HEK293 (cell line): ENCODE measurements around the gene DYNLT4.

Source experiments
- CTCF ChIA-PET: fragments of 350-600 bp; formaldehyde crosslinking; extraction: SDS; loops from one replicate; lab custom pipeline; 2021; ENCODE audit warnings: antibody characterized with exemption; lab: Yijun Ruan, JAX
- POLR2A ChIA-PET: fragments of 300-600 bp; formaldehyde crosslinking; extraction: SDS; loops from one replicate; lab custom pipeline; 2020; ENCODE audit warnings: antibody characterized with exemption, inconsistent platforms; lab: Yijun Ruan, JAX
- H3K27ac ChIP-seq: fragments of 200-500 bp; sonication (Bioruptor generic); 2 replicates; pipeline ENCODE4 v1.5.1; 2014; ENCODE audit warnings: low read depth, low read length, control low read depth, inconsistent platforms; ENCODE audit errors: extremely low read depth
- H3K36me3 ChIP-seq, 2 experiments: fragments of 200-500 bp in 1 of 2; sonication (Bioruptor generic) in 1 of 2; 1 replicate in 1 of 2; 2 replicates in 1 of 2; pipeline ENCODE4 v1.5.1; 2014 to 2017; ENCODE audit warnings: inconsistent platforms in 2 of 2, low read length in 2 of 2; ENCODE audit not compliant: control insufficient read depth in 2 of 2, insufficient read depth in 1 of 2
- H3K4me1 ChIP-seq: fragments of 200-500 bp; sonication (Bioruptor generic); 2 replicates; pipeline ENCODE4 v1.5.1; 2014; ENCODE audit warnings: mild to moderate bottlenecking, low read length, inconsistent platforms; ENCODE audit not compliant: control insufficient read depth, insufficient read depth
- H3K4me3 ChIP-seq: 2 replicates; pipeline ENCODE4 v1.5.1; 2011; ENCODE audit warnings: low read depth, mild to moderate bottlenecking, control low read depth, low read length, moderate library complexity
- H3K9me3 ChIP-seq: fragments of 200-500 bp; sonication (Bioruptor generic); 2 replicates; pipeline ENCODE4 v1.5.1; 2014; ENCODE audit warnings: low read depth, low read length, inconsistent platforms; ENCODE audit not compliant: control insufficient read depth, insufficient read depth
- BCL11B ChIP-seq: fragments of 450-650 bp; formaldehyde crosslinking; IDR thresholded peaks from 2 replicates; pipeline ENCODE4 v1.5.1; 2016; ENCODE audit warnings: low read depth, missing biosample characterization, missing genetic modification characterization
- GLI4 ChIP-seq: fragments of 450-650 bp; formaldehyde crosslinking; IDR thresholded peaks from 2 replicates; pipeline ENCODE4 v1.5.1; 2016; ENCODE audit warnings: missing biosample characterization, missing genetic modification characterization
- HOXA7 ChIP-seq: sonication (generic); formaldehyde crosslinking; IDR thresholded peaks from 2 replicates; pipeline ENCODE4 v1.8.1; 2022; ENCODE audit warnings: missing genetic modification reagents, borderline replicate concordance
- HOXC10 ChIP-seq: sonication (generic); formaldehyde crosslinking; IDR thresholded peaks from 2 replicates; pipeline ENCODE4 v1.8.1; 2023; ENCODE audit warnings: mild to moderate bottlenecking, missing genetic modification reagents
- SCRT1 ChIP-seq: fragments of 450-650 bp; formaldehyde crosslinking; IDR thresholded peaks from 2 replicates; pipeline ENCODE4 v1.5.1; 2016; ENCODE audit warnings: missing biosample characterization, missing genetic modification characterization, borderline replicate concordance
- TRIM28 ChIP-seq: IDR thresholded peaks from 2 replicates; pipeline ENCODE4 v1.6.1; 2011; ENCODE audit warnings: low read length, control low read depth, borderline replicate concordance
- YY1 ChIP-seq: fragments of 450-650 bp; formaldehyde crosslinking; IDR thresholded peaks from 2 replicates; pipeline ENCODE4 v1.5.1; 2018; ENCODE audit warnings: missing biosample characterization, missing genetic modification characterization
- ZFP69B ChIP-seq: fragments of 450-650 bp; formaldehyde crosslinking; IDR thresholded peaks from 2 replicates; pipeline ENCODE4 v1.5.1; 2016; ENCODE audit warnings: missing biosample characterization, missing genetic modification characterization
- ZNF112 ChIP-seq: fragments of 450-650 bp; formaldehyde crosslinking; IDR thresholded peaks from 2 replicates; pipeline ENCODE4 v1.5.0; 2017; ENCODE audit warnings: missing biosample characterization, missing genetic modification characterization
- ZNF155 ChIP-seq: fragments of 450-650 bp; formaldehyde crosslinking; IDR thresholded peaks from 2 replicates; pipeline ENCODE4 v1.5.1; 2016; ENCODE audit warnings: missing biosample characterization, missing genetic modification characterization
- ZNF214 ChIP-seq: fragments of 450-650 bp; formaldehyde crosslinking; IDR thresholded peaks from 2 replicates; pipeline ENCODE4 v1.5.1; 2017; ENCODE audit warnings: missing biosample characterization, mild to moderate bottlenecking, missing genetic modification characterization, borderline replicate concordance
- ZNF366 ChIP-seq: fragments of 450-650 bp; formaldehyde crosslinking; conservative IDR thresholded peaks from 2 replicates; pipeline ENCODE4 v1.5.1; 2016; ENCODE audit warnings: missing biosample characterization, missing genetic modification characterization
- ZNF37A ChIP-seq: fragments of 450-650 bp; IDR thresholded peaks from 2 replicates; pipeline ENCODE4 v1.5.1; 2018; ENCODE audit warnings: missing biosample characterization, missing genetic modification characterization
- ZNF514 ChIP-seq: fragments of 450-650 bp; formaldehyde crosslinking; IDR thresholded peaks from 2 replicates; pipeline ENCODE4 v1.5.1; 2016; ENCODE audit warnings: missing biosample characterization, missing genetic modification characterization
- ZNF544 ChIP-seq: fragments of 450-650 bp; formaldehyde crosslinking; IDR thresholded peaks from 2 replicates; pipeline ENCODE4 v1.5.0; 2017; ENCODE audit warnings: missing biosample characterization, missing genetic modification characterization
- ZNF549 ChIP-seq: fragments of 450-650 bp; IDR thresholded peaks from 2 replicates; pipeline ENCODE4 v1.5.1; 2018; ENCODE audit warnings: missing biosample characterization, missing genetic modification characterization, mild to moderate bottlenecking, inconsistent platforms, moderate library complexity
- ZNF561 ChIP-seq: fragments of 450-650 bp; IDR thresholded peaks from 2 replicates; pipeline ENCODE4 v1.5.1; 2018; ENCODE audit warnings: missing biosample characterization, missing genetic modification characterization, borderline replicate concordance
- ZNF571 ChIP-seq: fragments of 450-650 bp; formaldehyde crosslinking; IDR thresholded peaks from 2 replicates; pipeline ENCODE4 v1.5.0; 2017; ENCODE audit warnings: missing biosample characterization, missing genetic modification characterization
- ZNF707 ChIP-seq: fragments of 450-650 bp; formaldehyde crosslinking; IDR thresholded peaks from 2 replicates; pipeline ENCODE4 v1.5.1; 2016; ENCODE audit warnings: missing biosample characterization, missing genetic modification characterization
- ZNF747 ChIP-seq: fragments of 450-650 bp; formaldehyde crosslinking; IDR thresholded peaks from 2 replicates; pipeline ENCODE4 v1.5.1; 2016; ENCODE audit warnings: missing biosample characterization, missing genetic modification characterization
- ZNF776 ChIP-seq: fragments of 450-650 bp; formaldehyde crosslinking; IDR thresholded peaks from 2 replicates; pipeline ENCODE4 v1.5.0; 2017; ENCODE audit warnings: missing biosample characterization, missing genetic modification characterization, borderline replicate concordance
- TF ChIP-seq, protein P1 (sequence below): fragments of 450-650 bp; formaldehyde crosslinking; IDR thresholded peaks from 2 replicates; pipeline ENCODE4 v1.5.1; 2016; ENCODE audit warnings: missing biosample characterization, missing genetic modification characterization
- TF ChIP-seq, protein P2 (sequence below): fragments of 450-650 bp; formaldehyde crosslinking; IDR thresholded peaks from 2 replicates; pipeline ENCODE4 v1.5.1; 2016; ENCODE audit warnings: missing biosample characterization, missing genetic modification characterization
- TF ChIP-seq, protein P3 (sequence below): fragments of 450-650 bp; formaldehyde crosslinking; IDR thresholded peaks from 2 replicates; pipeline ENCODE4 v1.5.1; 2016; ENCODE audit warnings: missing biosample characterization, missing genetic modification characterization, low read depth

DYNLT4 gene

GRCh38 chr1:44853201-44853600, 46.0 kb upstream of the DYNLT4 start (continued):
- no peak for TF ChIP-seq SCRT1
- no peak for TF ChIP-seq ZNF155 (tag by site-specific recombination)
- TF ChIP-seq TRIM28, result no peak
- TF ChIP-seq ZNF747 (tag by site-specific recombination), result no peak
- no peak for TF ChIP-seq ZNF707 (tag by site-specific recombination)
- TF ChIP-seq, protein P1, sequence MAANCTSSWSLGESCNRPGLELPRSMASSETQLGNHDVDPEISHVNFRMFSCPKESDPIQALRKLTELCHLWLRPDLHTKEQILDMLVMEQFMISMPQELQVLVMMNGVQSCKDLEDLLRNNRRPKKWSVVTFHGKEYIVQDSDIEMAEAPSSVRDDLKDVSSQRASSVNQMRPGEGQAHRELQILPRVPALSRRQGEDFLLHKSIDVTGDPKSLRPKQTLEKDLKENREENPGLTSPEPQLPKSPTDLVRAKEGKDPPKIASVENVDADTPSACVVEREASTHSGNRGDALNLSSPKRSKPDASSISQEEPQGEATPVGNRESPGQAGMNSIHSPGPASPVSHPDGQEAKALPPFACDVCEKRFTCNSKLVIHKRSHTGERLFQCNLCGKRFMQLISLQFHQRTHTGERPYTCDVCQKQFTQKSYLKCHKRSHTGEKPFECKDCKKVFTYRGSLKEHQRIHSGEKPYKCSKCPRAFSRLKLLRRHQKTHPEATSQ (tag by site-specific recombination), result no peak
- TF ChIP-seq ZNF366 (tag by site-specific recombination), result no peak
- TF ChIP-seq, all 188 proteins: peak for 0

DNA sequence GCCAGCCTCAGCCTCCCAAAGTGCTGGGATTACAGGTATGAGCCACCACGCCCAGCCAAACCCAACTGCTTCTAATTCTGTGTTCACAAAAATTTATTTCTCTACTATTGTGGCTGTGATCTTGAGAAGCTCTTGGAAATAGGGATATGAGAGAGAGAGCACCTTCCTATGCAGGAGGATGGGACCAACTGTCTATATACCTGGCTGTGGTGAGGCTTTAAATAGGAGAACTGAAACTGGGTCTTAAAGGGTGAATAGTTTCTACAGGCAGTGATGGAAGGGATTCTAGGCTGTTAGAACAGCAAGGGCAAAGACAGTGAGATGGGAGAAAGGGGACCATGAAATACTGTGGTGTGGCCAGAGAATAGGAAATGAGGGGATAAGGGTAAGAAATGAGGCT, 44.2 kb upstream of the DYNLT4 start:
- H3K27ac ChIP-seq, result no peak overlapping the region
- no peaks in the 10 kb centered on the region for H3K4me1 ChIP-seq
- H3K4me3 ChIP-seq, result no peak overlapping the region
- CTCF ChIA-PET, result no interaction called here
- TF ChIP-seq ZNF112 (tag by site-specific recombination) (no peak), ZFP69B (tag by site-specific recombination) (no peak), BCL11B (tag by site-specific recombination) (no peak), YY1 (no peak), HOXC10 (CRISPR knock-in tag) (no peak), HOXA7 (CRISPR knock-in tag) (no peak), ZNF37A (no peak), GLI4 (no peak), ZNF561 (tag by site-specific recombination) (no peak), ZNF549 (tag by site-specific recombination) (no peak), ZNF544 (tag by site-specific recombination) (no peak), ZNF214 (tag by site-specific recombination) (no peak), ZNF776 (no peak), ZNF571 (no peak), ZNF514 (tag by site-specific recombination) (no peak)
- TF ChIP-seq, protein P2, sequence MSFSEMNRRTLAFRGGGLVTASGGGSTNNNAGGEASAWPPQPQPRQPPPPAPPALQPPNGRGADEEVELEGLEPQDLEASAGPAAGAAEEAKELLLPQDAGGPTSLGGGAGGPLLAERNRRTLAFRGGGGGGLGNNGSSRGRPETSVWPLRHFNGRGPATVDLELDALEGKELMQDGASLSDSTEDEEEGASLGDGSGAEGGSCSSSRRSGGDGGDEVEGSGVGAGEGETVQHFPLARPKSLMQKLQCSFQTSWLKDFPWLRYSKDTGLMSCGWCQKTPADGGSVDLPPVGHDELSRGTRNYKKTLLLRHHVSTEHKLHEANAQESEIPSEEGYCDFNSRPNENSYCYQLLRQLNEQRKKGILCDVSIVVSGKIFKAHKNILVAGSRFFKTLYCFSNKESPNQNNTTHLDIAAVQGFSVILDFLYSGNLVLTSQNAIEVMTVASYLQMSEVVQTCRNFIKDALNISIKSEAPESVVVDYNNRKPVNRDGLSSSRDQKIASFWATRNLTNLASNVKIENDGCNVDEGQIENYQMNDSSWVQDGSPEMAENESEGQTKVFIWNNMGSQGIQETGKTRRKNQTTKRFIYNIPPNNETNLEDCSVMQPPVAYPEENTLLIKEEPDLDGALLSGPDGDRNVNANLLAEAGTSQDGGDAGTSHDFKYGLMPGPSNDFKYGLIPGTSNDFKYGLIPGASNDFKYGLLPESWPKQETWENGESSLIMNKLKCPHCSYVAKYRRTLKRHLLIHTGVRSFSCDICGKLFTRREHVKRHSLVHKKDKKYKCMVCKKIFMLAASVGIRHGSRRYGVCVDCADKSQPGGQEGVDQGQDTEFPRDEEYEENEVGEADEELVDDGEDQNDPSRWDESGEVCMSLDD, result no peak
- TF ChIP-seq, protein P3, sequence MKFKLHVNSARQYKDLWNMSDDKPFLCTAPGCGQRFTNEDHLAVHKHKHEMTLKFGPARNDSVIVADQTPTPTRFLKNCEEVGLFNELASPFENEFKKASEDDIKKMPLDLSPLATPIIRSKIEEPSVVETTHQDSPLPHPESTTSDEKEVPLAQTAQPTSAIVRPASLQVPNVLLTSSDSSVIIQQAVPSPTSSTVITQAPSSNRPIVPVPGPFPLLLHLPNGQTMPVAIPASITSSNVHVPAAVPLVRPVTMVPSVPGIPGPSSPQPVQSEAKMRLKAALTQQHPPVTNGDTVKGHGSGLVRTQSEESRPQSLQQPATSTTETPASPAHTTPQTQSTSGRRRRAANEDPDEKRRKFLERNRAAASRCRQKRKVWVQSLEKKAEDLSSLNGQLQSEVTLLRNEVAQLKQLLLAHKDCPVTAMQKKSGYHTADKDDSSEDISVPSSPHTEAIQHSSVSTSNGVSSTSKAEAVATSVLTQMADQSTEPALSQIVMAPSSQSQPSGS (tag by site-specific recombination), result no peak
- POLR2A ChIA-PET, result interaction anchor here (0.5 kb wide), 1 partner anchor 121 kb away, joined by 3 read pairs; no protein-coding TSS in a partner anchor
- H3K36me3 ChIP-seq, result peaks cover 0 to 25% of the 10 kb centered on the region in 2 experiments; a peak in 2 of 3 replicates
- H3K9me3 ChIP-seq, result no peaks in the 10 kb centered on the region
